Putamen (tissue), 1 donor: ENCODE results near the gene FLRT3.

Source experiments
- DNase-seq: peaks from one replicate; pipeline ENCODE4 v3.0.0-alpha.2; 2016; ENCODE audit warnings: low spot score

FLRT3 gene

GRCh38 chr20:14319704-14320103 is 17.7 kb downstream of the FLRT3 start:
- no peak for DNase-seq

GRCh38 chr20:14313341-14314020 is 23.9 kb downstream of the FLRT3 start:
- no peak for DNase-seq

DNA sequence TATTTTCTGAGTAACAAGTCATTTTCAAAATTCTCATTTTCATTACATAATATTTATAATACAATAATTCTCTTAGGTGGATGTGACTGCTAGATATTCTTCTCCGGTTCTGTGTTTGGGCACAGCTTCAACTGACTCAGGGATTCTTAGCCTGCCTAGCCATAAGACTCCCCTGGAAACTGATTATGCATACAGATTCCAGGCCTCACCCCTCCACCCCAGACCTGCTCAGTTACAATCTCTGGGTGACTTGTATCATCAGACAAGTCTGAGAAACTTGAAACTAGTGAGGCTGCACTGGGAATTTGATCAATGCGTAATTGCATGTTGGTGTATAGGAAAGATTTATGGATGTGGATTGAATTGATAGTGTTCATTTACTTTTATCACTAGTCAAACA is 25.4 kb downstream of the FLRT3 start:
- DNase-seq: no peak

DNA sequence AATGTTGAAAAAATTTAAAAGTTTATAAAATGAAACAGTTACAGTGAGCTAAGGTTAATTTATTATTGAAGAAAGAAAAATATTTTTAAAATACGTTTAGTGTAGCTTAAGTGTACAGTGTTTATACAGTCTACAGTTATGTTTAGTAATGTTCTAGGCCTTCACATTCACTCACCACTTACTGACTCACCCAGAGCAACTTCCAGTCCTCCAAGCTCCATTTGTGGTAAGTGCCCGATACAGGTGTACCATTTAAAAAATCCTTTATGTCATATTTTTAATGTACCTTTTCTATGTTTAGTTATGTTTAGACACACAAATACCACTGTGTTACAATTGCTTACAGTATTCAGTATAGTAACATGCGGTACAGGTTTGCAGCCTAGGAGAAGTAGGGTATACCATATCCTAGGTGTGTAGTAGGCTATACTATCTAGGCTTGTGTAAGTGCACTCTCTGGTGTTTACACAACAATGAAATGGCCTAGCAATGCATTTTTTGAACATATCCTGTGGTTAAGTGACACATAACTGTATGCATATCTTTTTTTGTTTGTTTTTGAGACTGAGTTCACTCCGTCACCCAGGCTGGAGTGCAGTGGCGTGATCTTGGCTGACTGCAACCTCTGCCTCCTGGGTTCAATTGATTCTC is 26.3 kb downstream of the FLRT3 start:
- DNase-seq: no peak

GRCh38 chr20:14307956-14308355 is 29.5 kb downstream of the FLRT3 start:
- DNase-seq: no peak

- no peak for DNase-seq
Observed at GRCh38 chr20:14304472-14304871, 32.9 kb downstream of the FLRT3 start.

- no peak for DNase-seq
Observed at GRCh38 chr20:14303651-14304050, 33.8 kb downstream of the FLRT3 start.

GRCh38 chr20:14303106-14303505 is 34.3 kb downstream of the FLRT3 start:
- DNase-seq: no peak

DNA sequence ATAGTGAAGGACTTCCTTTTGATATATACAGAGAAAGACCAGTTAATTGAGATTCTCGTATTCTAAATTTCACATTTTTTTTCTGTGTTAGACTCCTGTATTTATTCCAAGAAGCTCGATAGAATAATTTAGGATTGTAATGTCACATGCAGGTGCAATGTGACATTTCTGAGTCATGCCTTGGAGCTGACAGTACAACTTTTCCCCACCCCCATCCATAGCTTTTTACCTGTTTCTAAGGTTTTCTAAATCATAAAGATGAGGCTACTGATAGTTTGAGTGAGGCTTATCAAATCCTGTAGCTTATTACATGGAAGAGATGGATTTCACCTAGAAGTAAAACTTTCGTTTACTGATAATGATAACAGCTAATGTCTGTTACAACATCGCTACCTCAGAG is 37.6 kb downstream of the FLRT3 start:
- DNase-seq: peak; percentile 7

DNA sequence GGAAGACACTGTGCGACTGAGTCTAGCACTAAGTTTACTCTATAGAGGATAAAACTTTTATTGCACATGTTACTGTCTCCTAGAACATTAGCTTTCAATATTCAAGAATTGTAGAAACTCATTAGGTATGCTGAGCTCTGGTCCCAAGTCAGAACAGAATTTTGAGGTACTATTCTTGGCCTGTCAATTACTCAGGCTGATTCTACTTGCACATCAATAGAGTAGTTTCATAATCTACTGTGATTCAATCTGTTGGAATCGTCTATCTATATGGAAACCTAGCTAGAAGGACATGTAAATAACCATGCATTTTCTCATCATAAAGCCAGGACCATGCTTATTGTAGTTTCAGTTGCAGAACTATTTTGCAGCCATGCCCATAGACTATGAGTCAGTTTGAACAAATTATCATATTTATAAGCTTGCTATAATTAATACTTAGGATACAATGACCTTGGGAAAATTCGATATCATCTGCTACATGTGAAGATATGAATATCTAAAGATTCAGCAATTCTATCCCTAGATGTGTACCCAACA is 41.6 kb downstream of the FLRT3 start:
- peak; percentile 3 for DNase-seq

DNA sequence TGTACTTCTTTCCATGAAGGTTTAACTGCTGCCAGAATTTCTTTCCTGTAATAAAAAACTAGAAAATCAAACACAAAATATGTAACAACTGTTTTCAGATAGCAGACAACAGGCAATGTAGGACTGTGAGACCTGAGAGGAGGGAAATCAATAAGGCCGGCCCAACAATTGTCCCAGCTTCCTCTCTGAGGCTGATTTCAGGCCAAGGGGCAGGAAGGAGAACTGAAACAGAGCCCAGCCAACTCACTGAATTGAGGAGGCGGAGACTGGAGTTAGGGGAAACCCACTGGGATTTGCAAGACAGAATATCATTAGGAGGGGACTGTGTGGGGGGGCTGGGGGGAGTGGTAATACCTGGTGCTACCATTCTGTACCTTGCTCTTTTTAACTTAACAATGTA is 42.2 kb downstream of the FLRT3 start:
- no peak for DNase-seq

DNA sequence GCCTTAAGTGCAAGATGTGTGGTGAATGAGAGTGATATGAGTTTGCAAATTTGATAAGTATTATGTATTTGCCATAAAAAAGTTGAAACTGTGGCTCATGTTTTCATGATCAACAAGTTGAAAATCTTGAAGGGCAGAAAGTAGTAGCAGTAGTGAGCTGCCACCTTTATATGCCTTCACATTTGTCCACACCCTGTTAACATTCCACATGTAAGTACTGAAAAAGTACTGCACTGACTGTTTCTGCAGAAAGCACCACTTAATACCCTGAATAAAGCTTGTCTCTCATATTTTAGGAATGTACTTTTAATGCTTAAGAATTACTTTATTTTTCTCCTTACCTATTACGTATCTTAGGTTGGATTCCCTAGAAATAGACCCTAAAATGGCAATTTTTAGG is 45.9 kb downstream of the FLRT3 start:
- no peak for DNase-seq

GRCh38 chr20:14288341-14289330 is 48.8 kb downstream of the FLRT3 start:
- DNase-seq: no peak

GRCh38 chr20:14284443-14284842 is 53.0 kb downstream of the FLRT3 start:
- DNase-seq: no peak

DNA sequence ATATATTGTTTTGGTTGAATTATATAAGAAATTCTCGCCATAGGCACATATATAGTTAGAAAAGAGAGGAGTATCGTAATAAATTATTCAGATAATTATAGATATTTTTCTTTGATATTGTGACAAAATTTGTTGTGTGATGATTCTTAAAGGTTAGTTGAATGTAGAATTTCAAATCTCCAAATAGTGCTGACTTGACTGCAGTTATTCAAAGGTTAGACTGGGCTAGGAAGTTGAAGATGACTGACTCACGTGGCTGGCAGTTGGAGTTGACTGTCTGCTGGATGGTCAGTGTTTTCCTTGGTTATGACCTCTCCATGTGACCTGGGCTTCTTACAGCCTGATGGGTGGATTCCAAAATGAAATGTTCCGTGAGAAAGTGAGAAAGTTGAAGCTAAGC is 55.3 kb downstream of the FLRT3 start:
- DNase-seq: no peak
